ENCODE data around the gene MLLT3. TPM values are rescaled to one million over a fixed set of nuclear protein-coding genes. Genes with fewer than 3 reads are reported as not detected.

MLLT3 gene
- total and polyA plus RNA-seq, 2 of the 13 experiments (the other 11 are each of a cell fraction or from before 2014, with no cell fraction given) = 12.3 to 12.6 TPM

DNA sequence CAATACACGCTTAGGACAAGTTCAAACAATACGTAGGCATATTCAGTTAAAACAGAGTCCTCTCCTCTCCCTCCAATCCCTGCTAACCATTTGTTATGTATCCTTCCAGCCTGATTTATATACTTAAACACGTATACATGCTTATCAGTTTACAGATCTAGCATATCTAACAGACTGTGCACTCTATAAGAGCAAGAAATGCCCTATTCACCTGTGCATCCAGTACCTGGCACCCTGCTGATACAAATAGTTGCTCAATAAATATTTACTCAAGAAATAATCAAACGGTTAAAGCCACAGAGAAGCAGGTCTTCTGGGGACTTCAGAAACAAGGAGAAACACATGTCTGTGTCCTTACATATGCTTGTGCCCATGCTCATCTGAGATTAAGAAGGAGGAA lies 55.9 kb downstream of the MLLT3 start (continued):
- TF ChIP-seq, protein P1, sequence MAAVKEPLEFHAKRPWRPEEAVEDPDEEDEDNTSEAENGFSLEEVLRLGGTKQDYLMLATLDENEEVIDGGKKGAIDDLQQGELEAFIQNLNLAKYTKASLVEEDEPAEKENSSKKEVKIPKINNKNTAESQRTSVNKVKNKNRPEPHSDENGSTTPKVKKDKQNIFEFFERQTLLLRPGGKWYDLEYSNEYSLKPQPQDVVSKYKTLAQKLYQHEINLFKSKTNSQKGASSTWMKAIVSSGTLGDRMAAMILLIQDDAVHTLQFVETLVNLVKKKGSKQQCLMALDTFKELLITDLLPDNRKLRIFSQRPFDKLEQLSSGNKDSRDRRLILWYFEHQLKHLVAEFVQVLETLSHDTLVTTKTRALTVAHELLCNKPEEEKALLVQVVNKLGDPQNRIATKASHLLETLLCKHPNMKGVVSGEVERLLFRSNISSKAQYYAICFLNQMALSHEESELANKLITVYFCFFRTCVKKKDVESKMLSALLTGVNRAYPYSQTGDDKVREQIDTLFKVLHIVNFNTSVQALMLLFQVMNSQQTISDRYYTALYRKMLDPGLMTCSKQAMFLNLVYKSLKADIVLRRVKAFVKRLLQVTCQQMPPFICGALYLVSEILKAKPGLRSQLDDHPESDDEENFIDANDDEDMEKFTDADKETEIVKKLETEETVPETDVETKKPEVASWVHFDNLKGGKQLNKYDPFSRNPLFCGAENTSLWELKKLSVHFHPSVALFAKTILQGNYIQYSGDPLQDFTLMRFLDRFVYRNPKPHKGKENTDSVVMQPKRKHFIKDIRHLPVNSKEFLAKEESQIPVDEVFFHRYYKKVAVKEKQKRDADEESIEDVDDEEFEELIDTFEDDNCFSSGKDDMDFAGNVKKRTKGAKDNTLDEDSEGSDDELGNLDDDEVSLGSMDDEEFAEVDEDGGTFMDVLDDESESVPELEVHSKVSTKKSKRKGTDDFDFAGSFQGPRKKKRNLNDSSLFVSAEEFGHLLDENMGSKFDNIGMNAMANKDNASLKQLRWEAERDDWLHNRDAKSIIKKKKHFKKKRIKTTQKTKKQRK (IDR thresholded peaks at IDR 0.05; ENCODE audit: low read length) = no peak
- TF ChIP-seq NCOA2 (CRISPR knock-in tag; IDR thresholded peaks at IDR 0.05) = no peak
- no peak for TF ChIP-seq FOSL2 (CRISPR knock-in tag; IDR thresholded peaks at IDR 0.05)
- TF ChIP-seq ARHGAP35 (CRISPR knock-in tag; IDR thresholded peaks at IDR 0.05; ENCODE audit: borderline replicate concordance) = no peak

GRCh38 chr9:20564650-20565049 lies 57.6 kb downstream of the MLLT3 start:
- no peak for TF ChIP-seq ZNF7 (CRISPR knock-in tag; IDR thresholded peaks at IDR 0.05)
- TF ChIP-seq RORA (CRISPR knock-in tag; IDR thresholded peaks at IDR 0.05) = no peak
- TF ChIP-seq PAF1 (CRISPR knock-in tag; IDR thresholded peaks at IDR 0.05) = no peak
- no peak for TF ChIP-seq HDAC6 (IDR thresholded peaks at IDR 0.05; ENCODE audit: low read depth, low read length)
- no peak for TF ChIP-seq ZNF530 (CRISPR knock-in tag; IDR thresholded peaks at IDR 0.05; ENCODE audit: low read depth)
- TF ChIP-seq SRSF9 (IDR thresholded peaks at IDR 0.05; ENCODE audit: borderline replicate concordance, insufficient read depth, low read depth, low read length, poor library complexity, severe bottlenecking) = no peak
- TF ChIP-seq FOXA1 (IDR thresholded peaks at IDR 0.05) = no peak
- TF ChIP-seq FOXA1 (CRISPR knock-in tag; IDR thresholded peaks at IDR 0.05) = no peak
- TF ChIP-seq ZNF383 (CRISPR knock-in tag; IDR thresholded peaks at IDR 0.05; ENCODE audit: borderline replicate concordance) = no peak
- no peak for TF ChIP-seq GATAD1 (CRISPR knock-in tag; IDR thresholded peaks at IDR 0.05)
- no peak for TF ChIP-seq ERF (CRISPR knock-in tag; IDR thresholded peaks at IDR 0.05)
- TF ChIP-seq ZNF782 (CRISPR knock-in tag; IDR thresholded peaks at IDR 0.05; ENCODE audit: borderline replicate concordance) = no peak
- TF ChIP-seq EZH2 (conservative IDR thresholded peaks at IDR 0.05; ENCODE audit: low read depth, low read length) = no peak
- TF ChIP-seq MBD4 (IDR thresholded peaks at IDR 0.05; ENCODE audit: borderline replicate concordance, low read length) = no peak
- no peak for TF ChIP-seq ZNF570 (CRISPR knock-in tag; IDR thresholded peaks at IDR 0.05; ENCODE audit: borderline replicate concordance)
- no peak for TF ChIP-seq MXI1 (IDR thresholded peaks at IDR 0.05; ENCODE audit: borderline replicate concordance, low read depth, low read length)
- TF ChIP-seq HINFP (CRISPR knock-in tag; IDR thresholded peaks at IDR 0.05; ENCODE audit: low read depth) = no peak
- no peak for TF ChIP-seq TGIF2 (CRISPR knock-in tag; IDR thresholded peaks at IDR 0.05)
- TF ChIP-seq MYC (CRISPR knock-in tag; IDR thresholded peaks at IDR 0.05; ENCODE audit: borderline replicate concordance) = no peak
- intact Hi-C loops (cut with micrococcal nuclease; ENCODE audit: unreplicated experiment) = no loop called here
- Histone ChIP-seq H3K4me2 (ENCODE audit: low read depth, low read length) (no peak overlapping the region), H2AFZ (ENCODE audit: low read length) (no peak overlapping the region), H3K4me1 (ENCODE audit: insufficient read depth, low read length) (peaks cover 15% of the 10 kb centered on the region), H3K4me3 (replicated peaks in 1 of 3; ENCODE audit: insufficient read depth in 1 of 3, low read depth in 2 of 3, low read length in 3 of 3) (no peak overlapping the region), H3K27me3 (ENCODE audit: control insufficient read depth in 1 of 2, insufficient read depth in 2 of 2, low read length in 2 of 2) (no peaks in the 10 kb centered on the region), H3K79me2 (ENCODE audit: insufficient read depth, low read length) (no peaks in the 10 kb centered on the region), H3K9me3 (ENCODE audit: low read length) (no peaks in the 10 kb centered on the region), H3K27ac (ENCODE audit: extremely low read length, insufficient read depth, low read length) (no peak overlapping the region), H4K20me1 (ENCODE audit: insufficient read depth, low read length) (no peaks in the 10 kb centered on the region), H3K36me3 (replicated peaks in 1 of 2; ENCODE audit: control insufficient read depth in 1 of 2, insufficient read depth in 2 of 2, low read length in 2 of 2) (no peaks in the 10 kb centered on the region), H3K9ac (ENCODE audit: insufficient read depth, low read depth, low read length) (no peak overlapping the region)
- WGBS (ENCODE audit: low lambda C conversion rate) = 43% methylated on average over 3 of the region's 3 CpGs
- DNase-seq (ENCODE audit: low spot score) = no peak
- ChIA-PET CTCF (ENCODE audit: low intra/inter-chr PET ratio, low total read pairs) (no interaction called here), POLR2A (no interaction called here)
- no TSS peak for BruUV-seq (replicated peaks)
- no peak for ATAC-seq
- FAIRE-seq = no peak
- in situ Hi-C loops (cut with HindIII; ENCODE audit: extremely low pct_ligation_motif_present, low pct_unique_long_range_greater_than_20kb) = loop anchor here (10.0 kb wide), 1 partner anchor 60 kb away; the partner anchor contains the start of gene MLLT3

Measured in HepG2 (cell line).